Measurements from ENCODE around the gene TNP2.
A peak's percentile ranks its signal among the peaks of the same experiment; 100 is the strongest.
"Not testable (repeated sequence)": the region's sequence is repeated elsewhere in the genome, so short reads cannot be mapped to it uniquely, and the experiment has no call there.

Gene TNP2

GRCh38 chr16:11225677-11226549, 43.2 kb downstream of the TNP2 start:
- FAIRE-seq (no peak), DNase-seq (ENCODE audit: extremely low spot score, insufficient read length, low read depth) (no peak)

GRCh38 chr16:11224894-11225676, 44.0 kb downstream of the TNP2 start:
- FAIRE-seq (peak; percentile 98), DNase-seq (ENCODE audit: extremely low spot score, insufficient read length, low read depth) (peak; percentile 88)

- DNase-seq (ENCODE audit: extremely low spot score, insufficient read length, low read depth) (peak; percentile 66), FAIRE-seq (no peak)
Observed at GRCh38 chr16:11224096-11224893, 44.8 kb downstream of the TNP2 start.

GRCh38 chr16:11220507-11220906, 48.6 kb downstream of the TNP2 start:
- FAIRE-seq; DNase-seq (ENCODE audit: extremely low spot score, insufficient read length, low read depth): not testable (repeated sequence)

GRCh38 chr16:11219178-11219577, 49.9 kb downstream of the TNP2 start:
- FAIRE-seq: no peak

GRCh38 chr16:11218604-11218962, 50.5 kb downstream of the TNP2 start:
- DNase-seq (ENCODE audit: extremely low spot score, insufficient read length, low read depth): no peak

More at GRCh38 chr16:11219178-11219577, 49.9 kb downstream of the TNP2 start:
- DNase-seq (ENCODE audit: extremely low spot score, insufficient read length, low read depth): no peak

More at GRCh38 chr16:11218604-11218962, 50.5 kb downstream of the TNP2 start:
- FAIRE-seq: no peak

All from GM18507 (cell line).